GM23338 (cell line): ENCODE data around the gene UTS2.

ENCODE experiments used
- CREB1 ChIP-seq: fragments of 250-450 bp; sonication (Bioruptor Pico); IDR thresholded peaks from 2 replicates; pipeline ENCODE4 v1.5.0; 2020; ENCODE audit warnings: low read depth, mild to moderate bottlenecking, moderate library complexity
- EZH2 ChIP-seq: fragments of 200-600 bp; sonication (generic); IDR thresholded peaks from one replicate; pipeline ENCODE4 v1.8.0; 2017; ENCODE audit warnings: antibody characterized with exemption, mild to moderate bottlenecking, low read depth; ENCODE audit not compliant: unreplicated experiment
- EZH2phosphoT487 ChIP-seq: fragments of 200-600 bp; sonication (generic); IDR thresholded peaks from one replicate; pipeline ENCODE4 v1.8.1; 2018; ENCODE audit warnings: antibody characterized with exemption; ENCODE audit not compliant: unreplicated experiment
- POLR2AphosphoS5 ChIP-seq: IDR thresholded peaks from 2 replicates; pipeline ENCODE4 v1.6.1; 2016; ENCODE audit warnings: antibody characterized with exemption, low read depth
- TF ChIP-seq, protein P1 (sequence below), 2 experiments: fragments of 200-600 bp in 1 of 2; sonication (generic) in 1 of 2; conservative IDR thresholded peaks; 2 replicates each; pipeline versions ENCODE4 v1.5.1 to v1.6.1; 2016 to 2017; ENCODE audit warnings: antibody characterized with exemption in 2 of 2, low read depth in 2 of 2, mild to moderate bottlenecking in 2 of 2, moderate library complexity in 1 of 2
- TF ChIP-seq, protein P2 (sequence below): IDR thresholded peaks from one replicate; pipeline ENCODE4 v1.6.1; 2018; ENCODE audit warnings: antibody characterized with exemption; ENCODE audit not compliant: unreplicated experiment

DNA sequence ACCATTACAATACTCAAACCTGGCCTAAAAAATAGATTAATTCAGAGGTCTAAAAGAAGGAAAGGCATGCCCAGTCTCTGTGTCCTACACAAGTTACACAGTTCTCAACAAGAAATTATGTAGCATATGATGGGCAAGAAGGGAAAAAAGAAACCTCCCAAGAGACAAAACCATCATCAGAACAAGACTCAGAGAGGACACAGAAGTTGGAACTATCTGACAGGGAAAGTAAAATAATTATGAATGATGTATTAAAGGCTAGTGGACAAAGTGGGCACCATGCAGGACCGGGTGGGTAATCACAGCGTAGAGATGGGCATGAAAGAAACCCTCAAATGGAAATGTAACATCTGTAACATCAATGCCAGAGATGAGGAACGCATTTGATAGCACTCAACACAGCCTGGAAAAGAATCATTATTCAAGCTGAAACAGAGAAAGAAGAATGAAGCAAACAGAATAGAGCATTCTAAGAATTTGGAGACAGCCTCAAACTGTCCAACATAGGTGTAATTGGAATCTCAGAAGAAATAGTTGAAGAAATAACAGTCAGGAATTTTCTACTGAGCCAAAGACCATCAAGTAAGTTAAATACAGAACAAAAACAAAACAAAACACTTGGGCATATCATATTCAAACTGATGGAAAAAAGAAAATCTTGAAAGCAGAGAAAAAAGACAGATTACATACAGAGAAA lies 39.0 kb downstream of the UTS2 start:
- TF ChIP-seq EZH2 (no peak), POLR2AphosphoS5 (no peak), CREB1 (no peak), EZH2phosphoT487 (no peak)
- TF ChIP-seq, protein P1, sequence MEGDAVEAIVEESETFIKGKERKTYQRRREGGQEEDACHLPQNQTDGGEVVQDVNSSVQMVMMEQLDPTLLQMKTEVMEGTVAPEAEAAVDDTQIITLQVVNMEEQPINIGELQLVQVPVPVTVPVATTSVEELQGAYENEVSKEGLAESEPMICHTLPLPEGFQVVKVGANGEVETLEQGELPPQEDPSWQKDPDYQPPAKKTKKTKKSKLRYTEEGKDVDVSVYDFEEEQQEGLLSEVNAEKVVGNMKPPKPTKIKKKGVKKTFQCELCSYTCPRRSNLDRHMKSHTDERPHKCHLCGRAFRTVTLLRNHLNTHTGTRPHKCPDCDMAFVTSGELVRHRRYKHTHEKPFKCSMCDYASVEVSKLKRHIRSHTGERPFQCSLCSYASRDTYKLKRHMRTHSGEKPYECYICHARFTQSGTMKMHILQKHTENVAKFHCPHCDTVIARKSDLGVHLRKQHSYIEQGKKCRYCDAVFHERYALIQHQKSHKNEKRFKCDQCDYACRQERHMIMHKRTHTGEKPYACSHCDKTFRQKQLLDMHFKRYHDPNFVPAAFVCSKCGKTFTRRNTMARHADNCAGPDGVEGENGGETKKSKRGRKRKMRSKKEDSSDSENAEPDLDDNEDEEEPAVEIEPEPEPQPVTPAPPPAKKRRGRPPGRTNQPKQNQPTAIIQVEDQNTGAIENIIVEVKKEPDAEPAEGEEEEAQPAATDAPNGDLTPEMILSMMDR (conservative IDR thresholded peaks at IDR 0.05; ENCODE audit: low read depth in 2 of 2), result no peak
- TF ChIP-seq, protein P2, sequence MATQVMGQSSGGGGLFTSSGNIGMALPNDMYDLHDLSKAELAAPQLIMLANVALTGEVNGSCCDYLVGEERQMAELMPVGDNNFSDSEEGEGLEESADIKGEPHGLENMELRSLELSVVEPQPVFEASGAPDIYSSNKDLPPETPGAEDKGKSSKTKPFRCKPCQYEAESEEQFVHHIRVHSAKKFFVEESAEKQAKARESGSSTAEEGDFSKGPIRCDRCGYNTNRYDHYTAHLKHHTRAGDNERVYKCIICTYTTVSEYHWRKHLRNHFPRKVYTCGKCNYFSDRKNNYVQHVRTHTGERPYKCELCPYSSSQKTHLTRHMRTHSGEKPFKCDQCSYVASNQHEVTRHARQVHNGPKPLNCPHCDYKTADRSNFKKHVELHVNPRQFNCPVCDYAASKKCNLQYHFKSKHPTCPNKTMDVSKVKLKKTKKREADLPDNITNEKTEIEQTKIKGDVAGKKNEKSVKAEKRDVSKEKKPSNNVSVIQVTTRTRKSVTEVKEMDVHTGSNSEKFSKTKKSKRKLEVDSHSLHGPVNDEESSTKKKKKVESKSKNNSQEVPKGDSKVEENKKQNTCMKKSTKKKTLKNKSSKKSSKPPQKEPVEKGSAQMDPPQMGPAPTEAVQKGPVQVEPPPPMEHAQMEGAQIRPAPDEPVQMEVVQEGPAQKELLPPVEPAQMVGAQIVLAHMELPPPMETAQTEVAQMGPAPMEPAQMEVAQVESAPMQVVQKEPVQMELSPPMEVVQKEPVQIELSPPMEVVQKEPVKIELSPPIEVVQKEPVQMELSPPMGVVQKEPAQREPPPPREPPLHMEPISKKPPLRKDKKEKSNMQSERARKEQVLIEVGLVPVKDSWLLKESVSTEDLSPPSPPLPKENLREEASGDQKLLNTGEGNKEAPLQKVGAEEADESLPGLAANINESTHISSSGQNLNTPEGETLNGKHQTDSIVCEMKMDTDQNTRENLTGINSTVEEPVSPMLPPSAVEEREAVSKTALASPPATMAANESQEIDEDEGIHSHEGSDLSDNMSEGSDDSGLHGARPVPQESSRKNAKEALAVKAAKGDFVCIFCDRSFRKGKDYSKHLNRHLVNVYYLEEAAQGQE, result no peak
